Activated T-cell treated with anti-CD3 and anti-CD28 coated beads, Interleukin-2, amount 50 U/mL, for 24 hours (primary cell): ENCODE results near the gene EFCAB8.

Experiments used
- DNase-seq: peaks from one replicate; pipeline ENCODE4 v3.0.0-alpha.2; 2020
- H3K27ac Mint-ChIP-seq: 2 replicates; pipeline ENCODE4 v1.8.0; 2020; ENCODE audit warnings: mild to moderate bottlenecking, mixed read lengths
- H3K27me3 Mint-ChIP-seq: 2 replicates; pipeline ENCODE4 v1.8.0; 2020; ENCODE audit warnings: mixed read lengths
- H3K36me3 Mint-ChIP-seq: 2 replicates; pipeline ENCODE4 v1.8.0; 2020; ENCODE audit warnings: low read depth, mixed read lengths
- H3K4me1 Mint-ChIP-seq: 2 replicates; pipeline ENCODE4 v1.8.0; 2020; ENCODE audit warnings: low read depth, mixed read lengths
- H3K4me3 Mint-ChIP-seq: 2 replicates; pipeline ENCODE4 v1.8.0; 2020; ENCODE audit warnings: mild to moderate bottlenecking, moderate library complexity, mixed read lengths
- H3K9me3 Mint-ChIP-seq: 2 replicates; pipeline ENCODE4 v1.8.0; 2020; ENCODE audit warnings: mixed read lengths

The EFCAB8 gene

DNA sequence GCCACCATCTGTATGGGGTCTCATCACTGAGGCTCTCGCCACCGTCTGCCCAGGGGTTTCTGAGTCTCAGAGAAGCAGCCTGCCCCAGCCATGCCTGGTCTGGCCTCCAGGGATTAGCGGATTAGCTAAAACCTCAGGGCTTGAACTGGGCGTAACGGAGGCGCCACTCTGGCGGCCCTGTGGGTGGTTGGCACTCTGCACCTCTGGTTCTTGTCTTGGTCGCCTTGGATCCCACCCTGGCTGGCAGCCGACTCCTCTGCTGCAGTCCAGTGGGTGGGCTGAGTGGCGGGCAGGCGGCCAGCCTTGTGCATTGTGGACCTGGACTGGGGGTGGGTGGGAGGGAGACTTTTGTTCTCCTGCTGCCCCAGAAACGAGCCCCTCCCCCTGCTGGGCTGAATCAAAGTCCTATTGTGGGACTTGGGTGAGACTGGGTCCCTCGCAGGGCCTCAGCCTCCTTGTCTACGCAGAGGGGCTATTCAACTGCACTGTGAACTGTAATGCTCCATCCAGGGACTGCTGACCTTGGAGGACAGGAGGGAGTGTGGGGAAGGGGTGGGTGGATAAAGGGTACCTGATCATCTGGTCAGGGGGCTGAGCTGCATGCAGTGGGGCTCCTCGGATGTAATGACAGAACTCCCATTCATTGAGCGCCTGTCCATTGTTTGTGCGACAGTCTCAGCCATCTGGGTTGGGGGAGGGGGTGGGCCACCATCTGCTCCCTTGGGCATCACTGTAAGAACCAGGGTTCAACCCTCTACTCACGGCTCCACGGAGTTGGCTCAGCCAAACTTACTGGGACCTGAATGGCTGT is 121.6 kb downstream of the EFCAB8 start:
- Mint-ChIP-seq H3K27me3 (no peaks in the 10 kb centered on the region), H3K27ac (no peak overlapping the region), H3K9me3 (peaks cover 15% of the 10 kb centered on the region), H3K4me1 (peaks cover 19% of the 10 kb centered on the region), H3K4me3 (no peak overlapping the region), H3K36me3 (no peaks in the 10 kb centered on the region)
- peak; percentile 17 for DNase-seq

- H3K27me3 Mint-ChIP-seq = no peaks in the 10 kb centered on the region
- DNase-seq = peak; percentile 24
- peaks cover 10% of the 10 kb centered on the region for H3K9me3 Mint-ChIP-seq
- no peak overlapping the region for H3K4me3 Mint-ChIP-seq
- peaks cover 19% of the 10 kb centered on the region for H3K4me1 Mint-ChIP-seq
- H3K36me3 Mint-ChIP-seq = no peaks in the 10 kb centered on the region
- H3K27ac Mint-ChIP-seq = no peak overlapping the region
Observed at GRCh38 chr20:32980990-32981389, 122.3 kb downstream of the EFCAB8 start.

- Mint-ChIP-seq H3K4me3 (no peak overlapping the region), H3K27me3 (no peaks in the 10 kb centered on the region), H3K36me3 (no peaks in the 10 kb centered on the region), H3K9me3 (no peaks in the 10 kb centered on the region), H3K4me1 (peaks cover 7% of the 10 kb centered on the region), H3K27ac (no peak overlapping the region)
- DNase-seq = no peak
Observed at GRCh38 chr20:32982617-32983458, 124.1 kb downstream of the EFCAB8 start.

GRCh38 chr20:32983459-32984112 is 124.9 kb downstream of the EFCAB8 start:
- Mint-ChIP-seq H3K27me3 (no peaks in the 10 kb centered on the region), H3K27ac (no peak overlapping the region), H3K4me3 (no peak overlapping the region)

GRCh38 chr20:32984196-32984595 is 125.5 kb downstream of the EFCAB8 start:
- Mint-ChIP-seq H3K27me3 (no peaks in the 10 kb centered on the region), H3K27ac (no peak overlapping the region), H3K4me1 (peaks cover 9% of the 10 kb centered on the region), H3K4me3 (no peak overlapping the region), H3K36me3 (no peaks in the 10 kb centered on the region), H3K9me3 (no peaks in the 10 kb centered on the region)
- no peak for DNase-seq

More at GRCh38 chr20:32983459-32984112, 124.9 kb downstream of the EFCAB8 start:
- Mint-ChIP-seq H3K4me1 (peaks cover 9% of the 10 kb centered on the region), H3K36me3 (no peaks in the 10 kb centered on the region), H3K9me3 (no peaks in the 10 kb centered on the region)
- no peak for DNase-seq

DNA sequence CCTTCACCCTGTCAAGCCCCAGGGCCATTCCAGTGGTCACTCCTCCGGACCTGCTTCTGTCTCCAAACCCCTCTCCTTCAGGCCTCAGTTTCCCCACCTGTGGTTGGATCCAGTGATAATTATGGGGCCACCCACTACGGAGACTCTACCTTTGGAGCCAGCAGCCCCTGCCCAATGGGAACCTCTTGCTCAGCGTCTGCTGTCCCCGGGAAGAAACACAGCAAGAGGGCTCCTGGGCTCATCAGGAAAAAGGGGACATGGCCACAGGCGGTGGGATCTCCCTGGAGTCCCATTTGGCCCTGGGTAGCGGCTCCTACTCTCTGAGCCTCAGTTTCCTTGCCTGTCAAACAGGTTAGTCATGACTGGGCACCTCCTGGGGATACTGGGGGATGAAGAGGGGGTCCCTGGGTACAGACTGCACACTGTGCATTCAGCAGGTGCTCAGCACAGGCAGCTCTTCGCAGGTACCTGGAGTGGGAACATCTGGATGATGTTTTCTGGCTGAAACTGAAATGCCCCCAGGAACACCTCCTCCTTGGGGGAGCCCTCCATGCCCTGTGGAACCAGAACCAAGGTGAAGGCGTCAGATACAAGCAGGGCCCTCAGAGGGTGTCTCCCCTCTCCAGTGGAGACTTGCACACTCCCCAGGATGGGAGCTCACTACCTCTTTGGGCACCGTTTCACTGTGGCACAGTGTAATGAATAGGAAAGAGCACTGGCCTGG is 126.1 kb downstream of the EFCAB8 start:
- H3K27ac Mint-ChIP-seq = no peak overlapping the region
- H3K27me3 Mint-ChIP-seq = no peaks in the 10 kb centered on the region
- H3K4me3 Mint-ChIP-seq = no peak overlapping the region
- DNase-seq = no peak
- H3K9me3 Mint-ChIP-seq = no peaks in the 10 kb centered on the region
- no peaks in the 10 kb centered on the region for H3K36me3 Mint-ChIP-seq
- peaks cover 9% of the 10 kb centered on the region for H3K4me1 Mint-ChIP-seq

GRCh38 chr20:32985596-32985995 is 126.9 kb downstream of the EFCAB8 start:
- DNase-seq = no peak
- Mint-ChIP-seq H3K4me1 (peaks cover 11% of the 10 kb centered on the region), H3K36me3 (no peaks in the 10 kb centered on the region), H3K9me3 (no peaks in the 10 kb centered on the region), H3K4me3 (no peak overlapping the region), H3K27ac (no peak overlapping the region), H3K27me3 (no peaks in the 10 kb centered on the region)

DNA sequence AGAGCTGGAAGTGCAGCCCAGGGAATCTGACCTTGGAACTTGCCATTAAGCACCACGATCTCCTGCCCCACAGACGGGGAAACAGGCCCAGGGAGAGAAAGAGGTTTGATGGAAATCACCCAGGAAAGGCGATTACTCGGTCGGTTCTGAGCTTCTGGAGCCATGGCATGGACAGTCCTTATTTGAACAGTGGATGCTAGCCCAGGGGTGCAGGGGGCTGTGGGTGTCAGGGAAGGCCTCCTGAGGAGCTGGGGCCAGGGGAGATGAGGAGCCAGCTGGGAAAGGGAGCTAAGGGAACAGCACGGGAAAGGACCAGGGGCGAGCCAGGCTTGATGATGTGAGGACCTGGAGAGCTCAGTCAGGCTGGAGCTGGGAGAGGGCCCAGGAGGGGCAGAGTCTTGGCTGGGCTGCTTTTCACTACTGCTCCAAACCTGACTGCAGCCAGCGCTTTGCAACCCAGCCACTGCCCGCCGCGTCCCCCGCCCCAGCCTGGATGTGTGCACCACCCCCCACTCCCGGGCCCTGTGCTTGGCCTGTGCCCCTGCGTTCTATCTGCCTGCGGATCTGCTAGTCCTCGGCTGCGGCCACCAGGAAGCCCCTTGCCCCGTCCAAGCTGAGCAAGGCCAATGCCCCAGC is 127.7 kb downstream of the EFCAB8 start:
- Mint-ChIP-seq H3K36me3 (no peaks in the 10 kb centered on the region), H3K4me3 (no peak overlapping the region), H3K9me3 (no peaks in the 10 kb centered on the region), H3K4me1 (peaks cover 20% of the 10 kb centered on the region), H3K27ac (no peak overlapping the region), H3K27me3 (no peaks in the 10 kb centered on the region)
- DNase-seq = no peak

DNA sequence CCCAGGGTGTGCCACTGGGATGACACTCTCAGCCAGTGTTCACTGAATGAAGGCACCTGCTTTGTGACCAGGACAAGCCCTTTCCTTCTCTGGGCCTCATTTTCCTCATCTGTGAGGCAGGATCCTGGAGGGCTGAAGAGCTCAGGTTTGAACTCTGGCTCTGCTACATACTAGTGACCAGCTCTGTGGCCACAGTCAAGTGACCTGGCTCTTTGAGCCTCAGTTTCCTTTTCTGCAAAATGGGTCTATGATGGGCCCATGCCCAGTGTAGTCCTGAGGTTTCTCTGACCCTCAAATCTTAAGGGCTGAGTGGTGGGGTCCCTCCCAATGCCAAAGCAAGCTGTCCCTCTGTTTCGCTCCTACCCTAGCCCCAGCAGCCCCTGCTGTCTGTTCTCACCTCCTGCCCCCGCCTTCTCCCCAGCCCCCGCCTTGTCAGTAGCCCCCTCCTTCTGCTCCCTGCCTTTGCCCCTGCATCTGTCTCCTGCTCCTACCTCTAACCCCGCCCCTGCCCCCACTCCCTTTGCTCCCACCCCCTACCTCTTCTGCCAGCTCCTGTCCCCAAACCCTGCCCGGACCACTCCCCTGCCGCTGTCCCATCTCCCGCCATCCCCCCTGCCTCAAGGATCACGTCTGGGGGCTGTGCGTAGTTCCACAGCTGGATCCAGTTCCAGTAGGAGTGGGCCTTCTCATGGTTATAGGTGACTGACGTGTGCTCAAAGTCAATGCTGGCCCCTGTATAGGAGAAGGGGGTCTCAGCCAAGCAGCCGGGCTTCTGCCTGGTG is 128.5 kb downstream of the EFCAB8 start:
- DNase-seq = no peak
- Mint-ChIP-seq H3K9me3 (no peaks in the 10 kb centered on the region), H3K36me3 (no peaks in the 10 kb centered on the region)

GRCh38 chr20:32988008-32988407 is 129.3 kb downstream of the EFCAB8 start:
- Mint-ChIP-seq H3K27me3 (no peaks in the 10 kb centered on the region), H3K4me3 (no peak overlapping the region), H3K27ac (no peak overlapping the region), H3K4me1 (peaks cover 30% of the 10 kb centered on the region), H3K9me3 (no peaks in the 10 kb centered on the region), H3K36me3 (no peaks in the 10 kb centered on the region)
- no peak for DNase-seq

More for the DNA sequence above, 128.5 kb downstream of the EFCAB8 start:
- Mint-ChIP-seq H3K27ac (no peak overlapping the region), H3K27me3 (no peaks in the 10 kb centered on the region), H3K4me1 (peaks cover 25% of the 10 kb centered on the region), H3K4me3 (no peak overlapping the region)

GRCh38 chr20:32989507-32990283 is 131.0 kb downstream of the EFCAB8 start:
- Mint-ChIP-seq H3K27ac (no peak overlapping the region), H3K27me3 (no peaks in the 10 kb centered on the region), H3K4me1 (peaks cover 41% of the 10 kb centered on the region), H3K36me3 (no peaks in the 10 kb centered on the region), H3K4me3 (no peak overlapping the region), H3K9me3 (peaks cover 1% of the 10 kb centered on the region)
- DNase-seq = no peak

DNA sequence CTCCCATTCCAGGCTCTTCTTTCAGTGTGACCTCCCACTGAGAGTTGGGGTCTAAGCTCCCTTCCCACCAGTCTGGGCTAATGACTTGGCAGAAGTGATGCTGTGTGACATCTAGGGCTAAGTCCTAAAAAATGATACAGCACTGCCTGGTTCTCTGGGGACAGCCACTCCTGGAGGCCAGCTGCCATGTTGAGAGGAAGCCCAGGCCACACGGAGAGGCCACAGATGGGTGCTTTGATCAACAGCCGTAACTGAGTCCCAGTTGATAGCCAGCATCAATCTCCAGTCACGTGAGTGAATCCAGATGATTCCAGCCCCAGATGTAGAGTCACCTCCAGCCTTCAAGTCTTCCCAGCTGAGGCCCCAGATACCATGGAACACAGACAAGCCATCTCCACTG is 131.7 kb downstream of the EFCAB8 start:
- Mint-ChIP-seq H3K4me1 (peaks cover 41% of the 10 kb centered on the region), H3K36me3 (no peaks in the 10 kb centered on the region), H3K27me3 (no peaks in the 10 kb centered on the region), H3K9me3 (peaks cover 8% of the 10 kb centered on the region), H3K27ac (no peak overlapping the region), H3K4me3 (no peak overlapping the region)
- DNase-seq = no peak

DNA sequence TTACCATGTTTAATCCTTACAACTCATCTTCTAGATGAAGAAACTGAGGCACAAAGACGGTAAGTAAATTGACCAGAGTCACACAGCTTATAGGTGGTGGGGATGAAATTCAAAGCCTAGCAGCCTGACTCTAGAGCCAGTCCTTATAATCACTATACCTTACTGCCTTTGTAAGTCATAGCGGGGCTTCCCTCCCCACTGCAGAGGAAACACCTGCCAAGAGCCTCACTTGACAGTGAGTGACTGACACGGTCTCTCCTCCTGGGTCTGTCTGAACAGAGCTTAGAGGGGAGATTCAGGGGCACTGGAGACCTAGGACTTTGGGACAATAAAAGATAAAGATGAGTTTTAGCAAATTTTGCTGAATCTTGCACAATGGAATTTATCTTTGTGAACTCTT is 132.7 kb downstream of the EFCAB8 start:
- no peak overlapping the region for H3K4me3 Mint-ChIP-seq
- no peaks in the 10 kb centered on the region for H3K36me3 Mint-ChIP-seq

More for the DNA sequence above, 132.7 kb downstream of the EFCAB8 start:
- DNase-seq = no peak
- H3K9me3 Mint-ChIP-seq = peaks cover 8% of the 10 kb centered on the region
- H3K27me3 Mint-ChIP-seq = no peaks in the 10 kb centered on the region
- H3K27ac Mint-ChIP-seq = no peak overlapping the region
- peaks cover 41% of the 10 kb centered on the region for H3K4me1 Mint-ChIP-seq
